PC-9 (cell line): ENCODE data around the gene ZDHHC18. TPM values are rescaled to one million over a fixed set of nuclear protein-coding genes. Genes with fewer than 3 reads are reported as not detected.

ENCODE experiments used
- BruUV-seq: library from RNA; stranded (reverse); fragments of 400-500 nt; replicated peaks from 2 replicates; lab custom pipeline; 2021; lab: Mats Ljungman, UMichigan
- CTCF ChIA-PET: fragments of 300-600 bp; sonication (Branson Sonifier 250); formaldehyde crosslinking; loops from one replicate; lab custom pipeline; 2022; ENCODE audit warnings: antibody characterized with exemption; lab: Charles Lee
- POLR2A ChIA-PET: fragments of 300-600 bp; sonication (Branson Sonifier 250); formaldehyde crosslinking; loops from one replicate; lab custom pipeline; 2022; ENCODE audit warnings: antibody characterized with exemption; ENCODE audit not compliant: unreplicated experiment; lab: Charles Lee
- DNase-seq, 2 experiments: peaks; one replicate each; pipeline versions ENCODE4 v3.0.0 to v3.0.0-alpha.2; 2015 to 2022; ENCODE audit warnings: mixed read lengths in 1 of 2
- H2AFZ ChIP-seq: fragments of 200-600 bp; sonication (generic); 2 replicates; pipeline ENCODE4 v1.8.1; 2017; ENCODE audit warnings: antibody characterized with exemption
- H3F3A ChIP-seq: fragments of 200-600 bp; sonication (generic); 2 replicates; pipeline ENCODE4 v1.8.1; 2017; ENCODE audit warnings: antibody characterized with exemption, mild to moderate bottlenecking, low read depth; ENCODE audit not compliant: insufficient read depth
- H3K27ac ChIP-seq: fragments of 200-600 bp; sonication (generic); 2 replicates; pipeline ENCODE4 v1.6.1; 2016; ENCODE audit warnings: mixed run types
- H3K27me3 ChIP-seq: fragments of 200-600 bp; sonication (generic); 2 replicates; pipeline ENCODE4 v1.6.1; 2016; ENCODE audit warnings: low read depth, mixed run types; ENCODE audit not compliant: insufficient read depth
- H3K36me3 ChIP-seq: fragments of 200-600 bp; sonication (generic); 2 replicates; pipeline ENCODE4 v1.6.1; 2016; ENCODE audit warnings: low read depth, mixed run types
- H3K4me1 ChIP-seq: fragments of 200-600 bp; sonication (generic); replicated peaks from 2 replicates; pipeline ENCODE4 v1.6.1; 2016; ENCODE audit warnings: mixed run types; ENCODE audit not compliant: insufficient read depth
- H3K4me2 ChIP-seq: fragments of 200-600 bp; sonication (generic); 2 replicates; pipeline ENCODE4 v1.6.1; 2017; ENCODE audit warnings: mixed run types
- H3K4me3 ChIP-seq: fragments of 200-600 bp; sonication (generic); 2 replicates; pipeline ENCODE4 v1.6.1; 2016; ENCODE audit warnings: mixed run types
- H3K79me2 ChIP-seq: fragments of 200-600 bp; sonication (generic); 2 replicates; pipeline ENCODE4 v1.6.1; 2017; ENCODE audit warnings: low read depth, mixed run types
- H3K9me2 ChIP-seq: fragments of 200-600 bp; sonication (generic); 2 replicates; pipeline ENCODE4 v1.8.1; 2017; ENCODE audit warnings: mild to moderate bottlenecking; ENCODE audit not compliant: insufficient read depth
- H3K9me3 ChIP-seq: fragments of 200-600 bp; sonication (generic); 2 replicates; pipeline ENCODE4 v1.8.1; 2016; ENCODE audit warnings: low read depth; ENCODE audit not compliant: insufficient read depth
- H4K20me1 ChIP-seq: fragments of 200-600 bp; sonication (generic); 2 replicates; pipeline ENCODE4 v1.8.1; 2017; ENCODE audit not compliant: insufficient read depth
- EZH2 ChIP-seq: fragments of 200-600 bp; sonication (generic); IDR thresholded peaks from 2 replicates; pipeline ENCODE4 v1.8.0; 2017; ENCODE audit warnings: antibody characterized with exemption, low read depth
- intact Hi-C: fragments of 100-400 bp; cut with micrococcal nuclease; formaldehyde crosslinking; loops from one replicate; pipeline ENCODE4 v1.10.0; 2022; ENCODE audit not compliant: unreplicated experiment
- total RNA-seq: library from RNA; stranded (reverse); gene quantifications from 2 replicates; pipeline ENCODE4 v1.2.3, GENCODE V29; 2021
- TF ChIP-seq, protein P1 (sequence below): fragments of 200-600 bp; sonication (generic); conservative IDR thresholded peaks from 2 replicates; pipeline ENCODE4 v1.6.1; 2017; ENCODE audit warnings: mixed run types, antibody characterized with exemption, mild to moderate bottlenecking, moderate library complexity

Gene ZDHHC18
- total RNA-seq, 1 experiment from 2014 or later, result 36.1 TPM

DNA sequence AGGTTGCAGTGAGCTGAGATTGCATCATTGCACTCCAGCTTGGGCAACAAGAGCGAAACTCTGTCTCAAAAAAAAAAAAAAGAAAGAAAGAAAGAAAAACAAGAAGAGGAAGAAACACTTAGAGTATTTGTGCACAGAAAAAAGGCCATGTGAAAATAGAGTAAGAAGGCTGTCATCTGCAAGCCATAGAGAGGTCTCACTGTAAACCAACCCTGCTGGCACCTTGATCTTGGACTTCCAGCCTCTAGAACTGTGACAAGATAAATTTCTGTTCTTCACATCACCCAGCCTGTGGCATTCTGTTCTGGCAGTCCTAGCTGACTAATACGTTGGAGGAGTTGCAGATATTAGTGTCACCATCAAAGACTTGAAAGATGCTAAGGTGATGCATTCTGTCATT lies 12.1 kb upstream of the ZDHHC18 start:
- Histone ChIP-seq H3K4me1 (0 out of 2 replicates have a peak, but pooled peaks cover 4% of the 10 kb centered on the region), H3K27me3 (no peaks in the 10 kb centered on the region), H3K9me2 (no peaks in the 10 kb centered on the region), H3K36me3 (no peaks in the 10 kb centered on the region), H3F3A (no peaks in the 10 kb centered on the region; the same call in 1 of the 2 replicates), H4K20me1 (no peaks in the 10 kb centered on the region), H2AFZ (no peak overlapping the region), H3K79me2 (no peaks in the 10 kb centered on the region), H3K9me3 (no peaks in the 10 kb centered on the region), H3K27ac (no peak overlapping the region), H3K4me2 (no peak overlapping the region), H3K4me3 (no peak overlapping the region)
- BruUV-seq, result no TSS peak
- intact Hi-C loops, result loop anchor here (5.0 kb wide), 1 partner anchor 33 kb away; no protein-coding TSS in a partner anchor
- no peak for DNase-seq
- CTCF ChIA-PET, result no interaction called here
- POLR2A ChIA-PET, result no interaction called here
- TF ChIP-seq EZH2, result no peak
- TF ChIP-seq, protein P1, sequence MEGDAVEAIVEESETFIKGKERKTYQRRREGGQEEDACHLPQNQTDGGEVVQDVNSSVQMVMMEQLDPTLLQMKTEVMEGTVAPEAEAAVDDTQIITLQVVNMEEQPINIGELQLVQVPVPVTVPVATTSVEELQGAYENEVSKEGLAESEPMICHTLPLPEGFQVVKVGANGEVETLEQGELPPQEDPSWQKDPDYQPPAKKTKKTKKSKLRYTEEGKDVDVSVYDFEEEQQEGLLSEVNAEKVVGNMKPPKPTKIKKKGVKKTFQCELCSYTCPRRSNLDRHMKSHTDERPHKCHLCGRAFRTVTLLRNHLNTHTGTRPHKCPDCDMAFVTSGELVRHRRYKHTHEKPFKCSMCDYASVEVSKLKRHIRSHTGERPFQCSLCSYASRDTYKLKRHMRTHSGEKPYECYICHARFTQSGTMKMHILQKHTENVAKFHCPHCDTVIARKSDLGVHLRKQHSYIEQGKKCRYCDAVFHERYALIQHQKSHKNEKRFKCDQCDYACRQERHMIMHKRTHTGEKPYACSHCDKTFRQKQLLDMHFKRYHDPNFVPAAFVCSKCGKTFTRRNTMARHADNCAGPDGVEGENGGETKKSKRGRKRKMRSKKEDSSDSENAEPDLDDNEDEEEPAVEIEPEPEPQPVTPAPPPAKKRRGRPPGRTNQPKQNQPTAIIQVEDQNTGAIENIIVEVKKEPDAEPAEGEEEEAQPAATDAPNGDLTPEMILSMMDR, result no peak

DNA sequence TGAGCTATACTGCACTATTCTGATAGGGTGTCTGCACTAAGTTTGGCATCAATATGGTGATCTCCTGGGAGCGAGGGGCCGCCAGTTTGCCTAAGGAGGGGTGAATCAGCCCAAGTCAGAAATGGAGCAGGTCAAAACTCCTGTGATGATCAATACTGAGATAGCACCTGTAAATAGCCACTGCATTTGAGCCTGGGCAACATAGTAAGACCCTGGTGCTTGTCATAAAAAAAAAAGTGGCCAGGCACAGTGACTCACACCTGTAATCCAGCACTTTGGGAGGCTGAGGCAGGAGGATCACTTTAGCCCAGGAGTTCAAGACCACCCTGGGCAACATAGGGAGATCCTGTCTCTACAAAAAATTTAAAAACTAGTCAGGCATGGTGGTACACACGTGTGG lies 11.6 kb upstream of the ZDHHC18 start:
- H3K4me1 ChIP-seq, result 0 out of 2 replicates have a peak, but pooled peaks cover 4% of the 10 kb centered on the region
- H3K9me3 ChIP-seq, result no peaks in the 10 kb centered on the region
- no peaks in the 10 kb centered on the region; the same call in 1 of the 2 replicates for H3F3A ChIP-seq
- H3K36me3 ChIP-seq, result no peaks in the 10 kb centered on the region
- H3K27ac ChIP-seq, result no peak overlapping the region
- BruUV-seq, result no TSS peak
- no peak for DNase-seq
- intact Hi-C loops, result loop anchor here (5.0 kb wide), 1 partner anchor 32 kb away; no protein-coding TSS in a partner anchor
- H4K20me1 ChIP-seq, result no peaks in the 10 kb centered on the region
- CTCF ChIA-PET, result interaction anchor here (0.7 kb wide), 1 partner anchor 109 kb away, joined by 3 read pairs; no protein-coding TSS in a partner anchor
- no peaks in the 10 kb centered on the region for H3K27me3 ChIP-seq
- no peaks in the 10 kb centered on the region for H3K79me2 ChIP-seq
- no peak overlapping the region for H2AFZ ChIP-seq
- no peak overlapping the region for H3K4me2 ChIP-seq
- H3K9me2 ChIP-seq, result no peaks in the 10 kb centered on the region
- no peak overlapping the region for H3K4me3 ChIP-seq
- POLR2A ChIA-PET, result no interaction called here
- TF ChIP-seq EZH2, result no peak
- TF ChIP-seq, protein P1, result no peak

DNA sequence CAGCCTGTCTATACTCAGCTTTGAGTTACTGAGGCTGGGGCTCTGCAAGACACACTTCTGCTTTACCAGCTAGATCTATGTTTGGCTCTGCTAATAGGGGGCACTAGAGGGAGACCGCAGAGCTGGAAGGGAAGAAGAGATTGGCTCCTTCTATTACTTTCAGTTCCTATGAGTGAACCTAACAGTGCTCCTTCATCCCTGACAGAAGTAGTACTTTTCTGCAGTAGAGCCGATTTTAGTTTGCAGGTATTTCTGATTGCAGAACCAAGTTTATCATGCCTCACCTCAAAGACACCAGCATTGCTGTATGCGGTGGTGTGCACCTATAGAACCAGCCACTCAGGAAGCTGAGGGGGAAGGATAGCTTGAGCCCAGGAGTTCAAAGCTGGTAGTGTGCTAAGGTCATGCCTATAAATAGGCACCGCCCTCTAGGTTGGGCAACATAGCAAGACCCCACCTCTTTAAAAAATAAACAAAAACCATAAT lies 5.7 kb upstream of the ZDHHC18 start:
- Histone ChIP-seq H3K4me1 (peaks cover 24% of the 10 kb centered on the region), H2AFZ (no peak overlapping the region), H3K9me3 (no peaks in the 10 kb centered on the region), H3K9me2 (no peaks in the 10 kb centered on the region), H3K4me2 (no peak overlapping the region), H3K27me3 (no peaks in the 10 kb centered on the region), H3F3A (peaks cover 19% of the 10 kb centered on the region), H4K20me1 (no peaks in the 10 kb centered on the region), H3K4me3 (no peak overlapping the region), H3K27ac (no peak overlapping the region), H3K36me3 (no peaks in the 10 kb centered on the region), H3K79me2 (0 out of 2 replicates have a peak, but pooled peaks cover under 1% of the 10 kb centered on the region)
- no TSS peak for BruUV-seq
- TF ChIP-seq EZH2, result no peak
- TF ChIP-seq, protein P1, result no peak
- ChIA-PET CTCF (no interaction called here), POLR2A (no interaction called here)
- intact Hi-C loops, result no loop called here
- no peak for DNase-seq
